Skeletal muscle satellite cell (primary cell): ENCODE results near the gene MAP3K14.

Experiments used
- H3K27me3 ChIP-seq: 2 replicates; pipeline ENCODE4 v1.7.0; 2013; ENCODE audit warnings: low read length; ENCODE audit not compliant: control insufficient read depth, insufficient read depth
- H3K36me3 ChIP-seq: 2 replicates; pipeline ENCODE4 v1.7.0; 2013; ENCODE audit warnings: mild to moderate bottlenecking, control low read depth, low read length; ENCODE audit not compliant: insufficient read depth
- H3K4me1 ChIP-seq: 2 replicates; pipeline ENCODE4 v1.7.0; 2013; ENCODE audit warnings: low read length; ENCODE audit not compliant: control insufficient read depth, insufficient read depth
- H3K4me2 ChIP-seq: 2 replicates; pipeline ENCODE4 v1.7.0; 2013; ENCODE audit warnings: mild to moderate bottlenecking, low read length
- H3K4me3 ChIP-seq: 2 replicates; pipeline ENCODE4 v1.7.0; 2013; ENCODE audit warnings: low read length
- H3K9ac ChIP-seq: 2 replicates; pipeline ENCODE4 v1.7.0; 2013; ENCODE audit warnings: mild to moderate bottlenecking, low read depth, low read length, moderate library complexity
- H3K9me3 ChIP-seq: replicated peaks from 2 replicates; pipeline ENCODE4 v1.7.0; 2013; ENCODE audit warnings: mild to moderate bottlenecking, control low read depth, low read length

Gene MAP3K14

DNA sequence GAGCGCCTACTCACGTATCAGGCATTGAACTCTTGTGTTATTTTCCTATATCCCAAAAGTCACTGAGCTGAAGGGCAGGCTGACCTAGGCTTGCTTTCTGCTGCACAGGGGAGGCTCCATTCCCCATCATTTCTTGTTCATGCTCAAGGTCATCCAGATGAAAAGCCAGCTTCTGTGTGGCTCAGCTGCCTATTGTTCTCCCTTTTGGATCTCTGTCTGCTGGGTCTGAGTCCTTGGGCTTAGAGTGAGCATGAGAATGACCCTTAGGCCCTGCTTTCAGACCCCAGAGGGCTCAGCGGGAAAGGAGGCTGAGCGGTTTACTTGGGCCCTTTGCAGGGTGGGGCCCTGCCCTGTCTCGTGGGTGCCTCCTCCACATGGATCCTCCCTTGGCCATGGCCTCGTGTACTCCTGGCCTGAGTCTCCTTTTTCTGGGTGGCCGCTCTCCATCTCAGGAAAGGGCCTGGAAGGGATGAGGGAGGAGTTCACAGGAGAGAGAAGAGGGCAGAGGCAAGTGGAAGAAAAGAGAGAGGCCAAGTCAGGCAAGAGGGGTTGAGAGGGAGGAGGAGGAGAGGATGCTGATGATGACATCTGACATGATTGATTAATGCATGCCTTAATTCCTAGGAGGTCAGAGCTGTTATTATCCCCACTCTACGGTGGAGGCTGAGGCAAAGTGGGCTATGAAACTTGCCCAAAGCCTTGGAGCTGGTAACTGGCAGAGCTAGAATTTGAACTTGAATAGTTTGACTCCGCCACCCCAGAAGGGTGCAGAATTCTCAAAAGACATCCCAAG lies 19.8 kb upstream of the MAP3K14 start:
- no peak overlapping the region for H3K4me2 ChIP-seq
- H3K4me3 ChIP-seq, result no peak overlapping the region
- no peaks in the 10 kb centered on the region for H3K36me3 ChIP-seq
- H3K4me1 ChIP-seq, result peaks cover 25% of the 10 kb centered on the region
- no peaks in the 10 kb centered on the region for H3K9me3 ChIP-seq
- H3K9ac ChIP-seq, result no peak overlapping the region
- no peaks in the 10 kb centered on the region for H3K27me3 ChIP-seq

DNA sequence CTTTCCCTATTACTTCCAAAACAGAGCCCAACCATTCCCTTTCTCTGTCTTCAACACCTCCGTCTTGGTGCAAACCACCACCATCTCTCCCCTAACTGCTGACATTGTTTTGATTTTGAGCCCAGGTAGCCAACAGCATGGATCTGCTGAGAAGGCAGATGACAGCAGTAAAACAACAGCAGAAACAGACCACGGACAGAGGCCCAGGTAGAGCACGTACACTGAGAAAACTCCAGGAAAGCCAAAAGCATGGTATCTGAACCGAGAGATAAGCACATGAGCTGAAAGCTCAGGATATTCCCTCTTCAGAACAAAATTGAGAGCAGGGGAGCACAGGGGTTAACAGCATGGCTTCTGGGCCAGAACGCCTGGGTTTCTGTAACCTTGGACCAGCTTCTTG lies 18.9 kb upstream of the MAP3K14 start:
- H3K4me2 ChIP-seq, result no peak overlapping the region
- no peak overlapping the region for H3K9ac ChIP-seq
- H3K27me3 ChIP-seq, result no peaks in the 10 kb centered on the region
- H3K4me3 ChIP-seq, result no peak overlapping the region
- no peaks in the 10 kb centered on the region for H3K9me3 ChIP-seq
- H3K4me1 ChIP-seq, result peaks cover 17% of the 10 kb centered on the region
- no peaks in the 10 kb centered on the region for H3K36me3 ChIP-seq

DNA sequence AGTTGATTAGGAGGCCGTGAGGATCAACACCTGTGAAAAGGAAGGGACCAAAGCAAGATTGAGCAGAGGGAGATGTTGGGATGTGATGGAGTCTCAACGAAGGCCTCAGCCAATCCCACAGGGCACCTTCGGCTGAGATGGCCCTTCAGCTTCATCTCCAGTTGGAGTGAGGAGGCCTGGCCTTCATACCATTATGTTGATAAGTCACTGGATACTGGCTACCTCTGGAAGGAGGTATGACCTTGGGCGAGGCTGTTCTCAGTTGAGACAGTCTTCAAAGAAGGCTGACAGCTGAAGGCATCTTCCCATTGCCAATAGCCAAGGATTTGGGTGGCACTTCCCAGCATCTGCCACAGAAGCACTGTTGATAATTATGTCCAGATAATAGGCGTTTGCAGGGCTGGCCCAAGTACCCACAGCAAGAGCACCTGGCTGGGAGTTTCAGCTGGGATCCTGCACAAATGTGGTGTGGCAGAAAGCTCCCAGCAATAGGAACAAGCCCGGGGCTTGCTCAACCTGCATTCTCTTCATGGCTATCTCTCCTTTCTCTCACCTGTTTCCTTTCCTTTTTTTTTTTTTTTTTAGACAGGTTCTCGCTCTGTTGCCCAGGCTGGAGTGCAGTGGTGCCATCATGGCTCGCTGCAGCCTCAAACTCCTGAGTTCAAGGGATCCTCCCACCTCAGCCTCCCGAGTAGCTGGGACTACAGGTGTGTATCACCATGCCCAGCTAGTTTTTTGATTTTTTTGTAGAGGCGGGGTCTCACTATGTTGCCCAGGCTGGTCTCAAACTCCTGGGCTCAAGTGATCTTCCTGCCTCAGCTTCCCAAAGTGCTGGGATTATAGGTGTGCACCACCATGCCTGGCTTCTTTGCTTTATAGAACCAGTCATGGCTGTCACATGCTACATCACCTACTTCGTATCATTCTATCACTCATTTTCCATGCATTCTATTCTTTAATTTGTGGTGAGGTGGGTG lies 18.2 kb upstream of the MAP3K14 start:
- H3K27me3 ChIP-seq, result no peaks in the 10 kb centered on the region
- H3K9ac ChIP-seq, result no peak overlapping the region
- H3K9me3 ChIP-seq, result no peaks in the 10 kb centered on the region
- no peak overlapping the region for H3K4me3 ChIP-seq
- no peaks in the 10 kb centered on the region for H3K36me3 ChIP-seq
- H3K4me2 ChIP-seq, result no peak overlapping the region
- peaks cover 15% of the 10 kb centered on the region for H3K4me1 ChIP-seq

DNA sequence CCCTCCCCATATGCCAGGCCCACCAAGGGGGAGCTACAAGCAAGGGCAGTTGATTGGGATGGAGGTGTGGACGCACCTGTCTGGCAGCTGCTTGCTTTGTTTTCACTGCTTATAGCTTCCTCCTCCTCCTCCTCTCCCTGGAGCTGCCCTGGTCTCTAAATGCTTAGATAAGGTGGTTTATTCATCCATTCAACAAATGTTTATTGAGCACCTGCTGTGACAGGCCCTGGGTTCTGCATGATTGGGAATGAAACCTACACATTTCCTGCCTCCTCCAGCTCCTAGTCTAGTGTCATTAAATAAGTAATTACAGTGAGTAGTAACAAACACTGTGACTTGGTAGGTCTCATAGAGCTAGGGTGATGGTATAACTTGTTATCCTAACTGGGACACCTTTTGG lies 17.4 kb upstream of the MAP3K14 start:
- no peaks in the 10 kb centered on the region for H3K27me3 ChIP-seq

DNA sequence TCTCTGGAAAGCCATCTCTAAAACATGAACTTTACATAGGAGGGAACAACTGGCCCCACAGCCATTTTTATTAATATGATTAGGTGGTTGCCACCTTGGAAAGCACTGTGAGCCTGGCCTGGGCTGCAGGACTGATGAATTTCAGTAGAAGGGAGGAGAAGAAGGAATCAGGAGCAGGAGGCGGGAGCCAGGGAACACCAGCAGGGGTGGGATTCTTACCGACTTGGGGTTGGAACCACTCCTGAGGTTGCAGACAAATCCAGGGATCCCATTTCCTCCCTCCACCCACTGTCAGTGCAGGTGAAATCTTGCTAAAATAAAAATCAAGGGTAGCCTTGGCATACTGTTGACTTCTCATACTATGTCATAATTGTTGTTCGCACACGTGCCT lies 16.9 kb upstream of the MAP3K14 start:
- Histone ChIP-seq H3K27me3 (no peaks in the 10 kb centered on the region), H3K4me3 (no peak overlapping the region), H3K4me1 (peaks cover 11% of the 10 kb centered on the region), H3K9ac (no peak overlapping the region), H3K9me3 (no peaks in the 10 kb centered on the region), H3K4me2 (no peak overlapping the region), H3K36me3 (no peaks in the 10 kb centered on the region)

More for the DNA sequence above, 17.4 kb upstream of the MAP3K14 start:
- Histone ChIP-seq H3K36me3 (no peaks in the 10 kb centered on the region), H3K9me3 (no peaks in the 10 kb centered on the region), H3K4me1 (peaks cover 13% of the 10 kb centered on the region), H3K4me3 (no peak overlapping the region), H3K9ac (no peak overlapping the region), H3K4me2 (no peak overlapping the region)

DNA sequence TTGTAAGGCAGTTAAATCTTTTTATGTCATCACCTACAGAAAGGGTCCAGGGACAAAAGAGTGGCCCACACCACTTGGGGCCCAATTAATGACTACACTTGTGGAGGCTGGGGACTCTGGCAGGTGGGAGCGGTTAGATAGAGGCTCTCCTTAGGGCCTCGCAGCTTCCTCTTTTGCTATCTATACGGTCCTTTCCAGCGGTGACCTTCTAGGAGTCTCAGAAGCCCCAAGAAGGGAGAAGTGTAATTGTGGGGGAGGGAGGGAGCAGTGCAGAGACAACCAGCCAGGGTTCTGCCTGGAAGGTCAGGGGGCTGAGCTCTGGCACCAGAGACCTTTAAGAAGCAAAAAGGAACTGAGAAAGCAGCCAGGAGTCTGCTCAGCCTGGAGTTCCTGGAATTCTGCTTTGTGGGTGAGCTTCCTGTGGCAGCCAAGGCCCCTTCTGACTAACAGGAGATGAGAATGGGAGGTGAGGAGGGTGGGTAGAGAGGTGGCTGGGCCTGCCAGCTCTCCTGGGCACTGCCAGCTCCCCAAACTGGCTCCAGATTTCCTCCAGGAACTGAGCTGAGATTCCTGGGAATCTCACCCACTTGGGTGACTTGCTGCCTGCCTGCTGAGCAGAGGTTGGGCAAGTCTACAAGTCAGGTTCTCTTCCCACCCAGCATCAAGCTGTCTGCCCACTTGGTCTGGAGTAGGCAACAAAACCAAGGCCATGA lies 16.3 kb upstream of the MAP3K14 start:
- no peaks in the 10 kb centered on the region for H3K27me3 ChIP-seq
- H3K4me2 ChIP-seq, result no peak overlapping the region
- H3K36me3 ChIP-seq, result no peaks in the 10 kb centered on the region
- H3K4me1 ChIP-seq, result peaks cover 5% of the 10 kb centered on the region
- H3K4me3 ChIP-seq, result no peak overlapping the region
- H3K9ac ChIP-seq, result no peak overlapping the region
- no peaks in the 10 kb centered on the region for H3K9me3 ChIP-seq

DNA sequence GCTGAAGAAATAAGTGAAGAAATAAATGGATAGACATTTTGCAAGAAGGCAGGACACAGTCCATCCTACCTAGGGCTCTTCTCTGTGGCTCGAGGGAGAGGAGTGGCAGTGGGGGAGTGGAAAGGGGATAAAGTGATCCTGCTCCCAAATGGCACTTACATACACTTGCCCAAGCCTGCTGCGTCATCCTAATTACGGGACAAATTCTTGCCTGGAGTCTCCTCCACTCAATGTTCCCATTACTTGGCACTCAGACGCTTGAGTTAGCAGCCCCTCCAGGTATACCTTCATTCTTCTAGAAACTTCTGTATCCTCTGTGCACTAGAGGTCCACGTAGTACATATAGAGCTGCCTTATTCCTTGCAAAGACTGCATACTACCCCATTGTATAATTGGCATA lies 15.7 kb upstream of the MAP3K14 start:
- Histone ChIP-seq H3K36me3 (no peaks in the 10 kb centered on the region), H3K9me3 (no peaks in the 10 kb centered on the region), H3K4me1 (peaks cover 3% of the 10 kb centered on the region), H3K4me3 (no peak overlapping the region), H3K4me2 (no peak overlapping the region), H3K27me3 (no peaks in the 10 kb centered on the region), H3K9ac (no peak overlapping the region)

DNA sequence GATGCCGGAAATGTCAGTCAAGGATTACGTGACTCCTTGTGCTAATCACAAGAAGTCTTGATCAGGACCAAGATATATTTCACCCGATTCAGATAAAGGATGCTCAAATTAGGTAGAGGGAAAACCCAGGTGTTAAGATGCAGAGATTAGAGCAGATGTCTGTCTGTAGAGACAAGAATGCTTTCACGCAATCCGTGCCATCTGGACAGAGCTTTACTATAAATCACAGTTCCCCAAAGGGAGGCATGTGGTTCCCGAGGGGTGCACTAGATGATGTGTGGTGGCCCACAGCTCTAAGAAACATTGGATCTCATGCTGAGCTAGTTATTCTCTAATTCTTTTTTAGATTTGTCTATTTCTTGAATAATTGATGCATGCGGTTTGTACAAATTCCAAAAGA lies 9.8 kb upstream of the MAP3K14 start:
- no peaks in the 10 kb centered on the region for H3K27me3 ChIP-seq
- no peak overlapping the region for H3K4me2 ChIP-seq
- no peak overlapping the region for H3K9ac ChIP-seq
- no peak overlapping the region for H3K4me3 ChIP-seq
- peaks cover 13% of the 10 kb centered on the region for H3K4me1 ChIP-seq
- H3K9me3 ChIP-seq, result no peaks in the 10 kb centered on the region
- no peaks in the 10 kb centered on the region for H3K36me3 ChIP-seq

DNA sequence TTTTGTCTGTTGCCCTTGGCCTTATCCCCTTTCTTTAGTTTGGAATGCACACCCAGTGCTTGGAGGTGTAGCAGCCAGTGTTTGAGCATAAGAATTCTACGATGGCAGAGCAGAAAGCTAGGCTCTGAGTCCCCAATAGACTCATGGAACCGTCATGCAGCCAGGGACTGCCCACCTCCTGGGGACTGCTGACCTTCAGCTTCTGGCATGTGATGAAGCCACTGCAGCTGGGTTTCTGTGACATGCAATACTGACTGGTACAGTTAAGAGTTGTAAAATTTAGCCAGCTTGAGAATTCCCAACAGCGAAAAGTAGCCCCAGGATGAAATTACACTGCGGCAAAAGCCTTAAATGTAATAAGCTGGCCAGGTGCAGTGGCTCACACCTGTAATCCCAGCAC lies 9.0 kb upstream of the MAP3K14 start:
- Histone ChIP-seq H3K36me3 (no peaks in the 10 kb centered on the region), H3K4me1 (peaks cover 20% of the 10 kb centered on the region), H3K4me3 (no peak overlapping the region), H3K9ac (no peak overlapping the region), H3K9me3 (no peaks in the 10 kb centered on the region), H3K4me2 (no peak overlapping the region), H3K27me3 (no peaks in the 10 kb centered on the region)

DNA sequence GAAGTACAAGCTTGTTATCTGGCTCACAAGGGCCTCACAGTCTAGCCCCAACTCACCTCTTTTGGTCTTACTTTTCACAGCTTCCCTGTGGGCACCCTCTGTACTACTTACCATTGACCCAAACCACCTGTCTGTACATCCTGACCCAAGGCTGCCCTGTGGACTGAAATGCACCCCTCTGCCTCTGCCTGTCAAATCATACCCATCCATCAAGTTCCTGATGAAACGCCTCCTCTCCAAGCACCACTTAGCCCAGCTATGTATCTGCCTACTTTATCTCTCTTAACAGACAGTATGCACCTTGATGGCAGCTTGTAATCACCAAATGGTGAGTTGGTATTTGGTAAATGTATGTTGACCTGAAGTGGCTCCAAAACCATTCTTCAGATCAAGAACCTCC lies 7.5 kb upstream of the MAP3K14 start:
- H3K4me1 ChIP-seq, result peaks cover 34% of the 10 kb centered on the region
- H3K4me2 ChIP-seq, result no peak overlapping the region
- no peaks in the 10 kb centered on the region for H3K36me3 ChIP-seq
- H3K27me3 ChIP-seq, result no peaks in the 10 kb centered on the region
- no peak overlapping the region for H3K9ac ChIP-seq
- H3K9me3 ChIP-seq, result no peaks in the 10 kb centered on the region
- H3K4me3 ChIP-seq, result no peak overlapping the region

DNA sequence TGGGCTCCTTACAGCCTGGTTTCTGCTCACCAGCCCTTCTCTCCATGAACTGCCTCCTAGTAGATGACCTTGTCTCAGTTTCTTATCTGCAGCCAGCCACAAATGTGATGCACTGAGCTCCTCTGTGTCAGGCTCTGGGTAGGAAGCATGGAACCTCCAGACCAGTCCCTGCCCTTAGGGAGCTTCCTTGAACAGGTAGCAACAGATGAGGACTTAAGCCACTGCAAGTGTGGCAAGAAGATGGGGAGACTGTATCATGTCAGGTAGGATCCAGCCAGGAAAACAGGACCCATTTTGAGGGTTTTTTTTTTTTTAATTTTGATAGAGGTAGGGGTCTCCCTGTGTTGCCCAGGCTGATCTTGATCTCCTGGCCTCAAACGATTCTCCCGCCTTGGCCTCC lies 5.3 kb upstream of the MAP3K14 start:
- Histone ChIP-seq H3K36me3 (no peaks in the 10 kb centered on the region), H3K9ac (no peak overlapping the region), H3K27me3 (no peaks in the 10 kb centered on the region), H3K4me1 (peaks cover 54% of the 10 kb centered on the region), H3K4me2 (no peak overlapping the region), H3K4me3 (no peak overlapping the region), H3K9me3 (no peaks in the 10 kb centered on the region)
